Measurements from ENCODE around the gene UGDH. TPM values are rescaled to one million over a fixed set of nuclear protein-coding genes. Genes with fewer than 3 reads are reported as not detected.

Gene UGDH
- total RNA-seq, 1 experiment from 2014 or later = 104 TPM

DNA sequence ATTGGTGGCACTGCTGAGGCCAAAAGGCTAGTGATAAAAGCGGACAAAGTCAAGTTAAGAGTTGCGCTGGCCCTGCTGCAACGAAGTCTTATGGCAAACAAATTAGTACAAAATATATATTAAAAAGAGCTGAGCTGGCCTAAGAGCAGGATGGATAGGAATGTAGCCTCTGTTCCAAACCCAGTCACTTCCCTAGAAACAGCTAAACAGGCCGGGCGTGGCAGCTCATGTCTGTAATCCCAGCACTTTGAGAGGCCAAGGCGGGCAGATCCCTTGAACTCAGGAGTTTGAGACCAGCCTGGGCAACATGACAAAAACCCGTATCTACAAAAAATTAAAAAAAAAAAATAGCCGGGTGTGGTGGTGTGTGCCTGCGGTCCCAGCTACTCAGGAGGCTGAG, 32.4 kb upstream of the UGDH start:
- Histone ChIP-seq H2BK120ac (ENCODE audit: low read depth, low read length, poor library complexity, severe bottlenecking) (no peak overlapping the region), H3K14ac (ENCODE audit: insufficient read depth, low read length) (no peak overlapping the region), H3K23ac (ENCODE audit: insufficient read length, low read depth, low read length) (no peak overlapping the region), H2AFZ (ENCODE audit: low read length) (no peak overlapping the region), H3K4me1 (ENCODE audit: insufficient read depth, low read length) (no peaks in the 10 kb centered on the region), H3T11ph (ENCODE audit: low read length) (no peak overlapping the region), H3K27ac (ENCODE audit: insufficient read length, low read depth, low read length) (no peak overlapping the region), H4K8ac (replicated peaks; ENCODE audit: insufficient read length, low read depth, low read length) (no peak overlapping the region), H2BK5ac (ENCODE audit: insufficient read length, low read length) (no peak overlapping the region), H3K56ac (ENCODE audit: insufficient read length, low read depth, low read length) (no peak overlapping the region), H2BK15ac (ENCODE audit: low read depth, low read length) (no peak overlapping the region), H3K27me3 (ENCODE audit: insufficient read depth, low read length) (no peaks in the 10 kb centered on the region), H4K5ac (ENCODE audit: insufficient read length, low read depth, low read length) (no peak overlapping the region), H4K20me1 (ENCODE audit: control insufficient read depth, insufficient read depth, insufficient read length) (no peaks in the 10 kb centered on the region), H2BK12ac (ENCODE audit: insufficient read length, low read depth, low read length) (no peak overlapping the region), H3K9me3 (ENCODE audit: control insufficient read depth, low read depth, low read length) (no peaks in the 10 kb centered on the region), H3K4me2 (ENCODE audit: insufficient read depth, insufficient read length, low read length) (no peak overlapping the region), H3K79me2 (ENCODE audit: insufficient read depth, low read length) (no peaks in the 10 kb centered on the region), H3K9ac (ENCODE audit: extremely low read depth, insufficient read length, low read length) (no peak overlapping the region), H2BK20ac (ENCODE audit: low read depth, low read length, poor library complexity, severe bottlenecking) (no peak overlapping the region), H2AK5ac (ENCODE audit: insufficient read length, low read length) (no peak overlapping the region), H3K23me2 (ENCODE audit: insufficient read length, low read depth, low read length, poor library complexity, severe bottlenecking) (no peaks in the 10 kb centered on the region), H3K18ac (ENCODE audit: insufficient read length, low read depth, low read length) (no peak overlapping the region), H3K79me1 (ENCODE audit: insufficient read depth, low read depth, low read length, poor library complexity, severe bottlenecking) (no peaks in the 10 kb centered on the region), H4K91ac (ENCODE audit: insufficient read length, low read depth, low read length) (no peak overlapping the region), H3K4ac (ENCODE audit: low read depth, low read length) (no peak overlapping the region)
- DNase-seq = no peak
- peaks cover 2 to 8% (median 2%) of the 10 kb centered on the region in 3 experiments for H3K36me3 Mint-ChIP-seq (ENCODE audit: insufficient read depth in 1 of 3, low read depth in 3 of 3)
- H3K4me1 Mint-ChIP-seq = peaks cover 11 to 14% of the 10 kb centered on the region in 2 experiments
- WGBS (ENCODE audit: extremely low coverage, insufficient read length, low lambda C conversion rate) = no CpG with 5 or more reads among the region's 9 CpGs
- peaks cover 0 to 3% of the 10 kb centered on the region in 2 experiments; a peak in 3 of 5 replicates for H3K9me3 Mint-ChIP-seq
- H3K4me3 Mint-ChIP-seq = no peak overlapping the region
- TF ChIP-seq, protein P1, sequence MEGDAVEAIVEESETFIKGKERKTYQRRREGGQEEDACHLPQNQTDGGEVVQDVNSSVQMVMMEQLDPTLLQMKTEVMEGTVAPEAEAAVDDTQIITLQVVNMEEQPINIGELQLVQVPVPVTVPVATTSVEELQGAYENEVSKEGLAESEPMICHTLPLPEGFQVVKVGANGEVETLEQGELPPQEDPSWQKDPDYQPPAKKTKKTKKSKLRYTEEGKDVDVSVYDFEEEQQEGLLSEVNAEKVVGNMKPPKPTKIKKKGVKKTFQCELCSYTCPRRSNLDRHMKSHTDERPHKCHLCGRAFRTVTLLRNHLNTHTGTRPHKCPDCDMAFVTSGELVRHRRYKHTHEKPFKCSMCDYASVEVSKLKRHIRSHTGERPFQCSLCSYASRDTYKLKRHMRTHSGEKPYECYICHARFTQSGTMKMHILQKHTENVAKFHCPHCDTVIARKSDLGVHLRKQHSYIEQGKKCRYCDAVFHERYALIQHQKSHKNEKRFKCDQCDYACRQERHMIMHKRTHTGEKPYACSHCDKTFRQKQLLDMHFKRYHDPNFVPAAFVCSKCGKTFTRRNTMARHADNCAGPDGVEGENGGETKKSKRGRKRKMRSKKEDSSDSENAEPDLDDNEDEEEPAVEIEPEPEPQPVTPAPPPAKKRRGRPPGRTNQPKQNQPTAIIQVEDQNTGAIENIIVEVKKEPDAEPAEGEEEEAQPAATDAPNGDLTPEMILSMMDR (conservative IDR thresholded peaks at IDR 0.05) = no peak
- no peaks in the 10 kb centered on the region for H3K27me3 Mint-ChIP-seq (ENCODE audit: low read depth)
- H3K27ac Mint-ChIP-seq = peak overlapping the region in 1 of 3 experiments; percentile 44; a peak in 1 of 7 replicates
